Activated CD4-positive, alpha-beta T cell treated with anti-CD3 and anti-CD28 coated beads, Interleukin-2, amount 10 ng/mL, durations not matched to agents 24 days and 14 days (primary cell): ENCODE data around the gene SCYGR4. TPM values are rescaled to one million over a fixed set of nuclear protein-coding genes. Genes with fewer than 3 reads are reported as not detected.

Source experiments
- DNase-seq: peaks from one replicate; pipeline ENCODE4 v3.0.0; 2022
- H3K27ac Mint-ChIP-seq: one replicate; pipeline ENCODE4 v1.8.0; 2022; ENCODE audit warnings: mild to moderate bottlenecking, mixed read lengths
- H3K27me3 Mint-ChIP-seq: one replicate; pipeline ENCODE4 v1.8.0; 2022; ENCODE audit warnings: mixed read lengths
- H3K36me3 Mint-ChIP-seq: one replicate; pipeline ENCODE4 v1.8.0; 2022; ENCODE audit warnings: low read depth, mild to moderate bottlenecking, mixed read lengths
- H3K4me1 Mint-ChIP-seq: one replicate; pipeline ENCODE4 v1.8.0; 2021; ENCODE audit warnings: mixed read lengths
- H3K4me3 Mint-ChIP-seq: one replicate; pipeline ENCODE4 v1.8.0; 2022; ENCODE audit warnings: mild to moderate bottlenecking, moderate library complexity, mixed read lengths
- H3K9me3 Mint-ChIP-seq: one replicate; pipeline ENCODE4 v1.8.0; 2021; ENCODE audit warnings: mixed read lengths
- intact Hi-C: fragments of 100-400 bp; cut with micrococcal nuclease; formaldehyde crosslinking; loops from one replicate; pipeline ENCODE4 v1.15.1; 2023
- total RNA-seq: library from RNA; stranded (reverse); gene quantifications from 2 replicates; pipeline ENCODE4 v1.2.3, GENCODE V29; 2022

Gene SCYGR4
- total RNA-seq, 1 donor from 2014 or later, result not detected

DNA sequence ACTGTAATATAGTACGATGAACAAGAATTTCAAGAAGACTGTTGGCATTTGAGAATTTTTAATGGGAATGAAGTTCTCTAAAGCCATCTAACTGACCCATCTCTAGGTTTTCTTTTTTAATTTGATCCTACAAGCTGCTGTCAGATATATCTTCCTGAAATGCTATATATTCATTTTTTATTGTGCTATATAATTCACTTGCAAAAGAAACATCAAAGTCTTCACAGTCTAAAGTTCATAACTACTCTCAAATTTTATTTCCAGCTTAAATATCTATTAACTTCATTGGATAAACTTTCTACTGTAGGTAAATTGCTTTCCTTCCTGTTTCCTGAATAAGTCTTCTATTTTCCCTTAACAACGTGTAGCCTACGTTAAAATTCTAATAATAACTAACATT, 14.9 kb upstream of the SCYGR4 start:
- no peaks in the 10 kb centered on the region for H3K36me3 Mint-ChIP-seq
- no peak overlapping the region for H3K4me3 Mint-ChIP-seq
- H3K4me1 Mint-ChIP-seq, result no peaks in the 10 kb centered on the region
- no peak for DNase-seq
- peaks cover 8% of the 10 kb centered on the region for H3K27me3 Mint-ChIP-seq
- no peaks in the 10 kb centered on the region for H3K9me3 Mint-ChIP-seq
- no peak overlapping the region for H3K27ac Mint-ChIP-seq
- intact Hi-C loops, result no loop called here

DNA sequence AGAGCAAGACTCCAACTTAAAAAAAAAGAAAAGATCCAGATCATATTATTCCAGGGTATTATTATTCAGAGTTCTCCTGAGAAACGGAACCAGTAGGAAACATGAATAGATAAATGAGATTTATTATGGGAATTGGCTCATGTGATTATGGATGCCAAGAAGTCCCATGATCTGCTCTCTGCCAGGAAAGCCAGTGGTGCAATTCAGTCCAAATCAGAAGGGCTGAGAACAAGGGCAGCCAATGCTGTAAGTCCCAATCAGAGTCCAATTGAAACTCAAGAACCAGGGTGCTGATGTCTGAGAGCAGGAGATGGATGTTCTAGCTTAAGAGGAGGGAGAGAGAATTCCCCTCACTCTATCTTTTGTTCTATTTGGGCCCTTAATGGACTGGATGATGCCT, 10.8 kb upstream of the SCYGR4 start:
- Mint-ChIP-seq H3K36me3 (no peaks in the 10 kb centered on the region), H3K4me1 (peaks cover 2% of the 10 kb centered on the region), H3K9me3 (no peaks in the 10 kb centered on the region), H3K27ac (no peak overlapping the region), H3K27me3 (peaks cover 25% of the 10 kb centered on the region), H3K4me3 (no peak overlapping the region)
- intact Hi-C loops, result no loop called here
- DNase-seq, result no peak

DNA sequence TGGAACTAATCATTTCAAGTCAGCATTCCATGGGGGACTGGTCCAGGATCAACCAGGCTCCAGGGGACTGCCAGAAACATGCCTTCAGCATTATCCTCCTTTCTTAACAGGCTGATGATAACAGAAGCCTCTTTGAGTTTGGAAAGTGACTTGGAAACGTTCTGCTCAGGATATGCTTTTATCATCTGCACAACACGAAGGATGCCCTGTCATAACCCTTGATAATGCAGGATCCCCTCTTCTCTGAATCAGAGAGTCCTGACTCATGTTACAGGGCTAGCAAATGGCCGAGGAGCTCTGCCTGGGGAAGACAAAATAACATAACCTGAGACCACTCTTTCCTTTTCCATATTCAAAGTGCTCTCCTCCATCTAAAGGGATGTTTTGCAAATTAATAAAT, 9.4 kb upstream of the SCYGR4 start:
- DNase-seq, result no peak
- intact Hi-C loops, result no loop called here
- peaks cover 29% of the 10 kb centered on the region for H3K27me3 Mint-ChIP-seq
- H3K4me1 Mint-ChIP-seq, result peaks cover 2% of the 10 kb centered on the region
- no peak overlapping the region for H3K4me3 Mint-ChIP-seq
- H3K27ac Mint-ChIP-seq, result no peak overlapping the region
- no peaks in the 10 kb centered on the region for H3K9me3 Mint-ChIP-seq
- H3K36me3 Mint-ChIP-seq, result no peaks in the 10 kb centered on the region

DNA sequence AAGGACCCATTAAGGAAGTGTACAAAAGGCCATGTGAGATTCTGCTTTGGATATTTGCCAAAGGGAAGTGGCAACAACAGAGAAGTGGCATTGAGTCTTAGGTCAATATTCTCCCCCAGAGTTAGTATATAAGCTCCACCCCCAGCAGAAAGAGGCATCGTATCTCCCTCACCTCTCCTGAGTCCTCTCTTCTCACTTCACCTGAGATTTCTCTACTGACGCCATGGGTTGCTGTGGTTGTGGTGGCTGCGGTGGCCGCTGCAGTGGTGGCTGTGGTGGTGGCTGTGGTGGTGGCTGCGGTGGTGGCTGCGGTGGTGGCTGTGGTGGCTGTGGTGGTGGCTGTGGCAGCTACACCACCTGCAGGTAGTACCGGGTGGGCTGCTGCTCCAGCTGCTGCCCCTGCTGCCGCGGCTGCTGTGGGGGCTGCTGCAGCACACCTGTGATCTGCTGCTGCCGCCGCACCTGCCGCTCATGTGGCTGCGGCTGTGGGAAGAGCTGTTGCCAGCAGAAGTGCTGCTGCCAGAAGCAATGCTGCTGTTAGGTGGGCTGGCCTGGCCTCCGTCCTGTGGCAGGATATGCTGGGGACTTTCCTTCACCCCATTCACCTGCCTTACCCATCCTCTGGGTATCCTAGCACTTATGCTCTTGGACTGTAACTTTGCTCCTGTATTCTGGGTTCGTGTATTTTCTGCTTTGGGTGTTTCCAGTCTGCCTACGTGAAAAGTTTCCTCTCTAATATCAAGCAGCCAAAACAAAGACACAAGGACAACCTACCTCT, 8.5 kb upstream of the SCYGR4 start:
- no peak for DNase-seq
- no peaks in the 10 kb centered on the region for H3K36me3 Mint-ChIP-seq
- intact Hi-C loops, result no loop called here
- H3K4me1 Mint-ChIP-seq, result peaks cover 2% of the 10 kb centered on the region
- H3K4me3 Mint-ChIP-seq, result no peak overlapping the region
- H3K9me3 Mint-ChIP-seq, result no peaks in the 10 kb centered on the region
- peaks cover 29% of the 10 kb centered on the region for H3K27me3 Mint-ChIP-seq
- no peak overlapping the region for H3K27ac Mint-ChIP-seq

DNA sequence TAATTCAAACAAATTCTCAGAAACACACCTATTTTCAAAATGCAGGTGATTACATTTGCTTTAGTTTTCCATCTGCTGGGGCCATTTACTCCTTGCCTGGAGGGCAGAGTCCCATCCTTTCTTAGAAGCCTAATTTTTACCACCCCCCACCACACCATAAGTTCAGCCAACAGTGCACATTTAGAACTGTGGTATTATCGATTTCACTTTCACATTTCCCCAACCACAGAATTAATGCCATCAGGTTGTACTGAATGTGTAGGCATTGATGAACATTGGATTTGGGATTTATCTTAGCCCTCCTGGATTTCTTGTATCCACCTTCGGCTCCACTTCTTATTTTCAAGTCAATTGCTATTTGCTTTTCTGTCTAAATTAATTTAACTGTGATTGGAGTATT, 7.2 kb upstream of the SCYGR4 start:
- Mint-ChIP-seq H3K4me3 (no peak overlapping the region), H3K9me3 (no peaks in the 10 kb centered on the region), H3K27me3 (peaks cover 27% of the 10 kb centered on the region), H3K4me1 (peaks cover 2% of the 10 kb centered on the region), H3K27ac (no peak overlapping the region), H3K36me3 (no peaks in the 10 kb centered on the region)
- intact Hi-C loops, result no loop called here
- no peak for DNase-seq

DNA sequence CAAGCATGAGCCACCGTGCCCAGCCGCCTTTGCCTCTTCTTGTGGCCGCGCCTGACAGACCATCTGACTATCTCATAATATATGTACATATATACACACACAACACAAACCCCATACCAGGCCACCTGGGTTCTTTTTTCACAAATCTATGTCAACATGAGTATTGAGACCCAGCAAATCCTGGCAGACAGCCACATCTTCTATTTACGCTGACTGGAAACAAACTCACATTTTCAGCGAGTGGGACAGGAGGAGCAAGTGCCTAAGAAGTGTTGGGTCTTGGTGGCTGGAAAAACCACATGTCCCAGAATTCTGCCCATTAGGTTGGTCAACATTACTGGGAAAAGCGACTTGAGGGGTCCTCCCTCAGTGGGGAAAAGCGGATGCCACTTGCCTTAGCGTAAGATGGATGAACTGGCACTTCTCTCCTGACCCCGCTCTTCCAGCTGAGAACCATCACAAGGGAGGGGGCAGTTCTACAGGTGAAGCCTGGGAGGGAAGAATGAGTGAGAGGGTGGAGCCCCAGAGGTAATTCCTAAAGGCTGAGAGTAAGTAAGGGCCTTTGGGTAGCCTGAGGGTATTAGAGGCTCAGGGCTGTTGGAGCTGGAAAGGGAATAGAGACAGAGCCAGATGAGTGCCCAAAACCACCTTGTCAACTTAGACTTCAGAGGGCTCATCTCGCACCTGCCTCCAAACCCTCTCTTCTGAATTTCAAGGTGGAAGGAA, 4.6 kb upstream of the SCYGR4 start:
- peaks cover 2% of the 10 kb centered on the region for H3K4me1 Mint-ChIP-seq
- intact Hi-C loops, result no loop called here
- H3K27me3 Mint-ChIP-seq, result peaks cover 26% of the 10 kb centered on the region
- no peaks in the 10 kb centered on the region for H3K36me3 Mint-ChIP-seq
- H3K9me3 Mint-ChIP-seq, result no peaks in the 10 kb centered on the region
- H3K27ac Mint-ChIP-seq, result no peak overlapping the region
- no peak overlapping the region for H3K4me3 Mint-ChIP-seq
- DNase-seq, result no peak

DNA sequence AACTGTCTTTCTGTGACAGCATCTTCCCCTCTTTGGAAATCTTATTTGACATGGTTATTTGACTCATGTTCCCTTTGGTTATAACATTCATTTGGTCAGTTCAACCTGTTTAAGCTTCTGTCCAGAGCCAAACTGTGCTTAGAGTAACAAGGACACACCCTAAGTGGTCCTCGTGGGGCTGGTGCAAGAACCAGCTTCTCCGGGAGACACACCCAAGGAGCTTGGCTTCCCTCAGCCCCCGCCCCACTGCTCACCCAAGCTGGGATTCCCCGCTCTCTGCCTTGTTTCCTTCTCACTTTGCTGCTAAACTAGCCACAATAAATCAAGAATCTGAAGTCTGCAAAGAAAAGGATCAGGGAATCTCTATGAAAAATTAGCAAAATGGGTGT, 4.0 kb upstream of the SCYGR4 start:
- no peak for DNase-seq
- no peak overlapping the region for H3K4me3 Mint-ChIP-seq
- H3K27me3 Mint-ChIP-seq, result peaks cover 24% of the 10 kb centered on the region
- H3K36me3 Mint-ChIP-seq, result no peaks in the 10 kb centered on the region
- no peak overlapping the region for H3K27ac Mint-ChIP-seq
- intact Hi-C loops, result no loop called here
- no peaks in the 10 kb centered on the region for H3K9me3 Mint-ChIP-seq
- peaks cover 2% of the 10 kb centered on the region for H3K4me1 Mint-ChIP-seq

DNA sequence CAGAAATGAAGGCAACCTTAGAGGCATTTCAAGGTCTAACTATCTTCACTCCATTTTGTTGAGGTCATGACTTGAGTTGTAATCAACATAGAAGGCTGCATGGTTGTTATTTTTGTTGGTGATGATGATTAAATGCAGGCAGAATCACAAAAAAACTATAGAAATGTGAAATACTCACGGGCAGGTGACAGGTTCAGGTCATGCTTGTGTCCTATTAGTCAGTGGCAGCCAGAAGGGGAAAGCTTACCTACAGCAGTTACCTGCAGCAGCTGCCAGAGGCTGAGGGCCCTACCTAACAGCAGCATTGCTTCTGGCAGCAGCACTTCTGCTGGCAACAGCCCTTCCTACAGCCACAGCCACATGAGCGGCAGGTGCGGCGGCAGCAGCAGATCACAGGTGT, 3.1 kb upstream of the SCYGR4 start:
- H3K27ac Mint-ChIP-seq, result no peak overlapping the region
- intact Hi-C loops, result no loop called here
- H3K9me3 Mint-ChIP-seq, result no peaks in the 10 kb centered on the region
- H3K36me3 Mint-ChIP-seq, result no peaks in the 10 kb centered on the region
- no peak overlapping the region for H3K4me3 Mint-ChIP-seq
- DNase-seq, result no peak
- H3K27me3 Mint-ChIP-seq, result peaks cover 17% of the 10 kb centered on the region
- peaks cover 2% of the 10 kb centered on the region for H3K4me1 Mint-ChIP-seq

DNA sequence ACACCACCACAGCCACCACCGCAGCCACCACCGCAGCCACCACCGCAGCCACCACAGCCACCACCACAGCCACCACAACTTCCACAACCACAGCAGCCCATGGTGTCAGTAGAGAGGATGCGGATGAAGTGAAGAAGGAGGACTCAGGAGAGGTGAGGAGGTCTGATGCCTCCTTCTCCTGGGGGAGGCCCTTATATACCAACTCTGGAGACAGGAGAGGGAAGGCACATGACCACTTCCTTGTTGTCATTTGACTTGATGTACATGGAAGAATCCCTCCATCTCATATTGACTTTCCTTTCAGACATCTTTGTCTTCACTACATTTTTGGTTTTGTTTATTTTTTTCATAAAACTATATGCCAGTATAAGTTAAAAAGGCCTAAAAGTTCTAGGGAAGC, 2.6 kb upstream of the SCYGR4 start, which contains the start of gene SCYGR3:
TSS of gene SCYGR3 (minus strand) at position 101 of the 400 bp plus-strand sequence. CDS start at position 101, 0 bp downstream.
- H3K36me3 Mint-ChIP-seq, result no peaks in the 10 kb centered on the region
- H3K4me1 Mint-ChIP-seq, result peaks cover 2% of the 10 kb centered on the region
- intact Hi-C loops, result no loop called here
- H3K27ac Mint-ChIP-seq, result no peak within 1 kb of the TSS
- peaks cover 17% of the 10 kb centered on the region for H3K27me3 Mint-ChIP-seq
- no peak within 1 kb of the TSS for H3K4me3 Mint-ChIP-seq
- no peaks in the 10 kb centered on the region for H3K9me3 Mint-ChIP-seq
- DNase-seq, result no peak

DNA sequence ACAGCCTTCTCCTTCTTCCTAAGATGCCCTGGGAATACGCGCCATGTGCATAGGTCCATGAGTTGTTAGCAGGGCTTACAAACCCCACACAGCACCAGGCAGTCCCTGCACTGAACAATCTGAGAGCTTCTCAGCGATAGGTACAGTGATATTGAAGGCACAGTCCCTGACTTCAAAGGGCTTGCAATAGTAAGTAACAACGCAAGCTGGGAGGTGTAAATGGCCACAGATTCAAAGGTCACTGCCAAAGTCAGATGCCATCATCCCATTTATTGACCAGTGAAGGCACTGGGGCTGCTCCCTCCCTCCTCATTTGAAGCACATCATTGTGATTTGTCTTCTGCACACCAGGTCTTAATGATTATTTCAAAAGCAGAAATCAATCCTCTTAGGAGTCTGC, 2.1 kb upstream of the SCYGR4 start:
- Mint-ChIP-seq H3K9me3 (no peaks in the 10 kb centered on the region), H3K36me3 (no peaks in the 10 kb centered on the region), H3K27me3 (peaks cover 15% of the 10 kb centered on the region), H3K4me3 (no peak overlapping the region), H3K4me1 (peaks cover under 1% of the 10 kb centered on the region), H3K27ac (no peak overlapping the region)
- intact Hi-C loops, result no loop called here
- no peak for DNase-seq

DNA sequence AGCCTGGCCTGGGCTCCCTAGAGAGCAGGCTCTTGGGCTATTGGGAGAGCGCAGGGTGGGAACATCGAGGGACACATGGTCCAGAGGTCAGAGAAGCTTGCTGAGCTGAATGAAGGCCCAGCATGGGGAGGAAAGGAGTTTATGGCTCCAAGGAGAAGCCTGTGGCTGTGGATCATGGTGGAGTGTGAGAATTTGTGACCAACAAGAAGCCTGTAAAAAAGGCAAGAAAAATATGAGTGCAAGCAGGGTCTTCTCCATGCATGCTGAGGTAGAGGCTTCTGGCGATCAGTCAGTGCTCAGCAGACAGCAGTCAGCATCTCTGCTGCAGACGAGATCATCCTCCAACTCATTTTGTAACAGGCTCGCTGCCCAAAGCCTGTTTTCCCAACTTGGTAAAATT, 1.4 kb upstream of the SCYGR4 start:
- no peaks in the 10 kb centered on the region for H3K9me3 Mint-ChIP-seq
- no peaks in the 10 kb centered on the region for H3K36me3 Mint-ChIP-seq
- no peak overlapping the region for H3K4me3 Mint-ChIP-seq
- peaks cover 13% of the 10 kb centered on the region for H3K27me3 Mint-ChIP-seq
- H3K27ac Mint-ChIP-seq, result no peak overlapping the region
- H3K4me1 Mint-ChIP-seq, result no peaks in the 10 kb centered on the region
- no peak for DNase-seq
- intact Hi-C loops, result no loop called here

DNA sequence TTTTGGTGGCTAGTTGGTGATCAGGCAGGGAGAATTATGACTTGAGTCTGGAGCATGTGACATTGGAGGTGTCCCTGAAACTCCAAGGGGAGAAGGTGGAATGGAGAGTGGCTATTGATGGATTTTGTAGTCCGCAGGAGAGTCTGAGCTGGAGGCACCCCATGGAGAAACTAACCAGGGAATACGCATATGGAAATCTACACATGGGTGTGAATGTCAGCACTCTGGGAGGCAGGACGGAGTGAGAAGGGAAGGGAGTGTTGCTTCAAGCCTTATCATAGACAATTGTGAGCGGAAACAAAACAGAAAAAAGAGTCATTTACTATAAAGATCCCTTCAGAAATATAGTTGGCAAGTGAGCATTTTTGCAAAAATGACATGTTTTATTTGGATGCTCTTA, 667 bp upstream of the SCYGR4 start:
- Mint-ChIP-seq H3K27me3 (peaks cover 12% of the 10 kb centered on the region), H3K9me3 (no peaks in the 10 kb centered on the region), H3K27ac (no peak overlapping the region), H3K36me3 (no peaks in the 10 kb centered on the region), H3K4me1 (no peaks in the 10 kb centered on the region), H3K4me3 (no peak overlapping the region)
- intact Hi-C loops, result no loop called here
- no peak for DNase-seq

DNA sequence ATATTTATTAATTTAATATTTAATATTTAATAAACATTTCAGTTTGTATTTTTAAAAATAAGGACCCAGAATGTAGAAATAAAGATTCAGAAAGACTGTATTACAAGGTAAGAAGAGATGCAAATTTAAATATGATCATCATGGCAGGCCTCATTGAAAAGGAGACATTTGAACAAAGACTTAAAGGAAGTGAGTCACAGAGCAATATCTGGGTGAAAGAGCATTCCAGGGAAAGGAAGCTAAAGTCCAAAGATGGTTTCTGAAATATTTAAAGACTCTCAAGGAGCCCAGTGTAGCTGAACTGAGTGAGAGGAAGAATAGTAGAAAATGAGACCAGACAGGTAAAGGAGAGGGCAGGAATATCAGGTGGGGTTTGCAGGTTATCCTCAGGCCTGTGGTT, 5.9 kb downstream of the SCYGR4 start:
- DNase-seq, result no peak
- Mint-ChIP-seq H3K9me3 (no peaks in the 10 kb centered on the region), H3K4me3 (no peak overlapping the region), H3K27ac (no peak overlapping the region), H3K36me3 (no peaks in the 10 kb centered on the region), H3K4me1 (no peaks in the 10 kb centered on the region), H3K27me3 (peaks cover 5% of the 10 kb centered on the region)
- intact Hi-C loops, result no loop called here

DNA sequence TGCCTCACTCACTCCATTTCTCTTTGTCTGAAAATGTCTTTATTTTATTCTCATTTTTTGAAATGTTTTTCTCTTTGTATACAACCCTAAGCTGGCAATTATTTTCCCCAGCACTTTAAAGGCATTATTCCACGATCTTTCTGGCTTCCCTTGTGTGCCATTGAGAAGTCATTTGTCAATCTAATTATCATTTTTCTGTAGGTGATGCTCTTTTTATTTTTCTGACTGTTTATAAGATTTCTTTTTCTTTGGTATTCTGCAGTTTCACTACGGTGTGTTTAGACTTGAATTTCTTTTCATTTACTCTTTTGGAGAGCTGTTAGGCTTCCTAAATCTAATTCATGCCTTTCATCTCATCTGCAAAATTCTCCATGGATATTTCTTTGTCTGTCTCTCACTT, 8.1 kb downstream of the SCYGR4 start:
- intact Hi-C loops, result no loop called here
- H3K9me3 Mint-ChIP-seq, result no peaks in the 10 kb centered on the region
- no peak overlapping the region for H3K27ac Mint-ChIP-seq
- H3K27me3 Mint-ChIP-seq, result peaks cover 15% of the 10 kb centered on the region
- DNase-seq, result no peak
- H3K36me3 Mint-ChIP-seq, result no peaks in the 10 kb centered on the region
- no peak overlapping the region for H3K4me3 Mint-ChIP-seq
- no peaks in the 10 kb centered on the region for H3K4me1 Mint-ChIP-seq
